HG02884 (cell line): ENCODE measurements around the gene PLAU.

ENCODE experiments used
- ATAC-seq: cut with Tn5 transposase; IDR thresholded peaks from one replicate; pipeline ENCODE4 v1.9.1; 2021; ENCODE audit warnings: mild to moderate bottlenecking, moderate library complexity; ENCODE audit not compliant: unreplicated experiment

Gene PLAU

GRCh38 chr10:73910764-73911552 is at the start of gene PLAU:
Gene PLAU (plus strand): TSS chr10:73911132. CDS start chr10:73911556, 424 bp downstream.
- ATAC-seq = no peak

- ATAC-seq = no peak
Observed at GRCh38 chr10:73862011-73862410, 48.9 kb upstream of the PLAU start.

- ATAC-seq = no peak
Observed at GRCh38 chr10:73863039-73863817, 47.7 kb upstream of the PLAU start.

- no peak for ATAC-seq
Observed at GRCh38 chr10:73864229-73864628, 46.7 kb upstream of the PLAU start.

DNA sequence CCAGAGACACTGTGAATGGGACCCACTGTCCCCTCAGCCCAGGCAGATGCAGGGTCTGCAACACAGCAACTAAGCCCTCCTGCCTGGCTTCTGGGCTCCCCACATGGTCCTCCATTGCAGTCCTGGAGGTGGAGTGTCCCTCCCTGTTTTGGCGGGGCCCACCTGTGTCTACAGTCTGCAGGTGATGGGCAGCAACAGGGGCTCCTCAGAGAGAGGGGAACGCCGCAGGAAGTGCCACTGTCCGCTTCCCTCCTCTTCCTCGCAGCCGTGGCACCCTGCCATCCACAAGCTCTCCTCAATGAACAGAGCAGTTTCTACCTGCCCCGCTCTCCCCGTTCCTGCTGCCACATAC is 45.8 kb upstream of the PLAU start:
- no peak for ATAC-seq

GRCh38 chr10:73865459-73866442 is 45.2 kb upstream of the PLAU start:
- peak; percentile 75 for ATAC-seq

- ATAC-seq = no peak
Observed at GRCh38 chr10:73866621-73867020, 44.3 kb upstream of the PLAU start.

DNA sequence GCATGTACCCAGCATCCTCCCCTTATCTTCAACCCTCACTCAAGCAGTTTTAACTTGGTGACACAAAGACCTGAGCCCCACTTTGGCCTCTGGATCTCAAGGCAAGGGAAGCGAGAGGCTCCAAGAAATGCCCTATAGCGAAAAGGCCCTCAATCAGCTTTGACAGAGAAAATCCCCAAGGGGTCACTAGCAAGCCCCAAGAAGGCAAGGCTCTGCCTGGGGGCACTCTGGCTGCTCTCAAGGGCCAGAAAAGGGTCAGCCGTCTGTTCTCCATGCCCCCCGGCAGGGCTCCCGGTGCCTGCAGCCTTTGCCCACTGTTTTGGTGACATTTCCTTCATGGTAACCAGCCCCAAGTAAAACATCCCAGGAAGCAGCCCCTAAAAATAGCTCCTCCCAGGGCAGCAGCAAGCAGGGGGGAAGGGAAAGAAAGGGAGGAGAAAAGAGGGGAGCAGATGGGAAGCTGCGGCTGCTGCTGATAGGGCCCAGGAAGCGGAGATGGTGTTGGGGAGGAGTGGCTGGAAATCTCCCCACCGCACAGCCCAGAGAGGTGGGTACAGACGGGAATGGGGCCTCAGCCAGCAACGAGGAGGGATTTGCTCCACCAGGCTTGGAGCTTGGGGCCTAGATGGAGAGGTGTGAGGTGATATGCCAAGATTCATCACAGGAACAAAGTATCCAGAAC is 43.7 kb upstream of the PLAU start:
- no peak for ATAC-seq

GRCh38 chr10:73867871-73868631 is 42.9 kb upstream of the PLAU start:
- no peak for ATAC-seq

DNA sequence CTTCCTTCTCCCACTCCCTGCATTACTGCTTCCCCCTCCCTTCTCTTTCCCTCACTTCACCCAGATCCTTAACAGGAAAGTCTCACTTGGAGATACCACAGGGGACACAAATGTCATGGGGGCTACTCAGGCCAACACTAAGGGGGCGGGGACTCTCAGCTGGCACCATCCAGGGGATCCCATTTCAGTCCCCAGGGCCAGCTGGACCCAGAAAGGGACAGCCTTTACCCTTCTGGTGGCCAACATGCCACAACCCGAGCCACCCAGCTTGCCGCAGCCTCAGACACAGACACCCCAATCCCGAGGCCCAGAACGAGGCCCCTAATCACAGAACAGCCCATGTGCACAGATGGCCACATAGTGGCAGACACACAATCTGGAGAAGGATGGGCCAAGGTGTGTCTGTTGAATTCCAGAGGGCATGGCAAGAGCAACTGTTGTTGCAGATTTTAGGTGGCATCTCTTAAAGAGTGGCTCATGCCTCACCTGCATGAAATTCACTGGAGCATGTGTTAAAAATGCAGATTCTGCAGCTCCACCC is 42.2 kb upstream of the PLAU start:
- no peak for ATAC-seq

- ATAC-seq = no peak
Observed at GRCh38 chr10:73871295-73872189, 39.4 kb upstream of the PLAU start.

DNA sequence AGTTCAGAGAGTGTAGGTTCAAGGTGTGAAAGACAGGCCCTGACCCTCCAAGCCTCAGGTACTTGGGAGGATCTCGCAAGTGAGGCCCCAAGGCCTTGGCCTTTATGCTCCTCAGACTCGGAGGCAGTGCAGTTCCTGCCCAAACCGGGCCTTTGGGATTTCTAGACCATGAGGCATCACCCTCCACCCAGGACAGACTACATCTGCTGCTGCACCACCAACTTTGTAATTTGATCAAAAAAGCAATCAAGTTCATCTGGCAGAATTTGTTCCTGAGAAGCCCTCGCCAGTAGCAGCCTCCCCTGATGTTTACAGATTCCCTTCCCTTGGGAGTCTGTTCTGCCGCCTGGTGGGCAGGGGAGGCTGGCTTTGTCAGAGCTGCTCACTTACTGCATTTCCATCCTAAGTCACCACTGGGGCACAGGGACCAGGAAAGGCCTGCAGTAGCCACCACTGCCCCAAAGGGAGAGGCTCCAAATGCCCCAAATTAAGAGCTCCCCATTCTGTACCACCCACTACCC is 38.7 kb upstream of the PLAU start:
- ATAC-seq = no peak

GRCh38 chr10:73873142-73873837 is 37.6 kb upstream of the PLAU start:
- ATAC-seq = no peak

DNA sequence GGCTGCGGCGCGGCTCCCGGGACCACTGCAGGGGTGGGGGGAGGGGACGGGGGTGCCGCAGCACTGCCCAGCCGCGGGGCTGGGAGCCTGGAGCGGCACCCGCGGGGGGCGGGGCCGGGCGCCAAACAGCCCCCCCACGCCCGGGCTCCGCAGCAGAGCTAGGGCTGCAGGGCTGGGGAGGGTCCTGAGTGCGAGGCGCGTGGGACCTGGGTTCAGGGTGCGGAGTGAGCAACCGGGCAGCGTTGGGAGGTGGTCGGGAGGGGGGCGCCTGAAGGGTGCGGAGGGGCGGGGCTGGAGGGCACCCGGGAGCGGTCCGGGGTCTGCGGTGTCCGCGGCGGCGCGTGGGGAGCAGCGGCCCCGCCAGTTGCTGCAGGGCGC is 37.1 kb upstream of the PLAU start:
- ATAC-seq = no peak

GRCh38 chr10:73874267-73875138 is 36.4 kb upstream of the PLAU start, which contains the start of gene CAMK2G:
Gene CAMK2G (minus strand): TSS chr10:73874555. CDS start chr10:73874461, 94 bp downstream.
- ATAC-seq = peak; percentile 77

DNA sequence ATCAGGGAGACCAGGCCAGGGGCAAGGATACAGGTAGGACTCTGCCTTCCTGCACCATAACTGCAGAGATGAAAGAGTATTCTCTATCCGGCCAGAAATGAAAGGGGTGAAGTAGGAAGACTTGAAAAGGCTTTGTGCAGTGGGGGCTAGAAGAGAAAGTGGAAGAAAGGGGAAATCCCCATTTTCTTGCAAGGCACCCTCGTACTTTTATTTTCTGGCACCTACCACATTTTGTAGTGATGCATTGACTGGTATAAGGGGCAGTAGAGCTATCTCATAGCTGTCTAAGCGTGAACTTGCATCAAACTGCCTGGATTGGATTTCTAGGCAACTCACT is 35.8 kb upstream of the PLAU start:
- ATAC-seq = peak; percentile 9

- no peak for ATAC-seq
Observed at GRCh38 chr10:73876157-73876556, 34.8 kb upstream of the PLAU start.
